ENCODE results near the gene TEX11.

- TF ChIP-seq CTCF (IDR thresholded peaks at IDR 0.05) = no peak
- TF ChIP-seq POLR2A (IDR thresholded peaks at IDR 0.05) = no peak
- no peak for TF ChIP-seq EP300 (IDR thresholded peaks at IDR 0.05)
Measured at GRCh38 chrX:70554523-70554922, 354.0 kb downstream of the TEX11 start.
